Endodermal cell (in vitro differentiated cells): ENCODE measurements around the gene TSPAN33. TPM values are rescaled to one million over a fixed set of nuclear protein-coding genes. Genes with fewer than 3 reads are reported as not detected.

Source experiments
- DNase-seq: peaks from one replicate; pipeline ENCODE4 v3.0.0-alpha.2; 2017
- H3K27ac ChIP-seq: 2 replicates; pipeline ENCODE4 v1.5.1; 2013; ENCODE audit warnings: mild to moderate bottlenecking, low read depth, low read length, moderate library complexity
- H3K27me3 ChIP-seq: 2 replicates; pipeline ENCODE4 v1.6.1; 2013; ENCODE audit warnings: mild to moderate bottlenecking, low read length, moderate library complexity; ENCODE audit not compliant: insufficient read depth, control insufficient read depth, poor library complexity, severe bottlenecking
- H3K36me3 ChIP-seq: 2 replicates; pipeline ENCODE4 v1.7.0; 2013; ENCODE audit warnings: mild to moderate bottlenecking, low read length, moderate library complexity; ENCODE audit not compliant: control insufficient read depth, insufficient read depth
- H3K4me1 ChIP-seq: one replicate; pipeline ENCODE4 v1.7.0; 2013; ENCODE audit warnings: low read length; ENCODE audit not compliant: control insufficient read depth, insufficient read depth
- H3K4me3 ChIP-seq: 2 replicates; pipeline ENCODE4 v1.5.1; 2013; ENCODE audit warnings: mild to moderate bottlenecking, low read length, moderate library complexity
- H3K9ac ChIP-seq: 2 replicates; pipeline ENCODE4 v1.6.1; 2013; ENCODE audit warnings: mild to moderate bottlenecking, low read length, moderate library complexity; ENCODE audit not compliant: poor library complexity, severe bottlenecking; ENCODE audit errors: extremely low read depth
- H3K9me3 ChIP-seq: 2 replicates; pipeline ENCODE4 v1.6.1; 2013; ENCODE audit warnings: mild to moderate bottlenecking, low read length, moderate library complexity; ENCODE audit not compliant: control insufficient read depth
- H3K27ac Mint-ChIP-seq: 2 replicates; pipeline ENCODE4 v1.8.0; 2020; ENCODE audit warnings: mixed read lengths
- H3K27me3 Mint-ChIP-seq: 2 replicates; pipeline ENCODE4 v1.8.0; 2021; ENCODE audit warnings: mild to moderate bottlenecking, mixed read lengths; ENCODE audit not compliant: insufficient read depth
- H3K36me3 Mint-ChIP-seq: 2 replicates; pipeline ENCODE4 v1.8.0; 2020; ENCODE audit warnings: low read depth, mixed read lengths
- H3K4me1 Mint-ChIP-seq: 2 replicates; pipeline ENCODE4 v1.8.0; 2020; ENCODE audit warnings: mixed read lengths
- H3K4me3 Mint-ChIP-seq: 2 replicates; pipeline ENCODE4 v1.8.0; 2020; ENCODE audit warnings: mild to moderate bottlenecking, moderate library complexity, mixed read lengths
- H3K9me3 Mint-ChIP-seq: 2 replicates; pipeline ENCODE4 v1.8.0; 2020; ENCODE audit warnings: mild to moderate bottlenecking, mixed read lengths
- CTCF ChIP-seq: fragments of 200-600 bp; sonication (generic); conservative IDR thresholded peaks from 2 replicates; pipeline ENCODE4 v1.5.0; 2021; ENCODE audit warnings: antibody characterized with exemption, mild to moderate bottlenecking
- WGBS, 2 experiments: methylation state at CpG; one replicate each; pipeline versions ENCODE4 v1.1.5 to v1.1.7; 2013; ENCODE audit warnings: missing lambda C conversion rate in 2 of 2, mixed read lengths in 1 of 2; ENCODE audit not compliant: insufficient coverage in 1 of 2, insufficient read length in 1 of 2; 5-methylcytosine and 5-hydroxymethylcytosine counted together
- total RNA-seq, 2 donors: library from RNA; stranded (reverse); fragmentation: NEBNext Ultra II Directional in 1 of 2; extraction: Animal tissue kit (Norgen Biotek cat#: 25700) in 1 of 2; gene quantifications; 2 replicates in 1 of 2; 3 replicates in 1 of 2; pipeline ENCODE4 v1.2.1, GENCODE V29; 2021

The TSPAN33 gene
- total RNA-seq, 2 donors from 2014 or later = 33.2 to 35.6 TPM

GRCh38 chr7:129108581-129108980, 35.9 kb upstream of the TSPAN33 start:
- Histone ChIP-seq H3K4me1 (peaks cover 2% of the 10 kb centered on the region), H3K9ac (no peak overlapping the region), H3K9me3 (no peaks in the 10 kb centered on the region), H3K27me3 (no peaks in the 10 kb centered on the region), H3K36me3 (no peaks in the 10 kb centered on the region), H3K4me3 (no peak overlapping the region), H3K27ac (no peak overlapping the region)
- 87 to 97% methylated on average over 2 to 4 of the region's 4 CpGs for whole genome bisulfite sequencing, 2 experiments
- TF ChIP-seq CTCF = no peak
- Mint-ChIP-seq H3K36me3 (no peaks in the 10 kb centered on the region), H3K9me3 (no peaks in the 10 kb centered on the region), H3K27ac (no peak overlapping the region), H3K27me3 (no peaks in the 10 kb centered on the region), H3K4me3 (no peak overlapping the region), H3K4me1 (peaks cover 12% of the 10 kb centered on the region)
- no peak for DNase-seq

GRCh38 chr7:129110258-129110981, 34.1 kb upstream of the TSPAN33 start:
- H3K9ac ChIP-seq = no peak overlapping the region
- peak overlapping the region; percentile 41 for H3K27ac ChIP-seq
- no peaks in the 10 kb centered on the region for H3K9me3 ChIP-seq
- peaks cover 2% of the 10 kb centered on the region for H3K27me3 Mint-ChIP-seq
- WGBS, 2 experiments = 90 to 100% methylated on average over 1 of the region's 1 CpG
- peaks cover 2% of the 10 kb centered on the region for H3K4me1 ChIP-seq
- DNase-seq = peak; percentile 89
- H3K36me3 ChIP-seq = no peaks in the 10 kb centered on the region
- TF ChIP-seq CTCF = no peak
- H3K27me3 ChIP-seq = no peaks in the 10 kb centered on the region
- no peaks in the 10 kb centered on the region for H3K36me3 Mint-ChIP-seq
- H3K9me3 Mint-ChIP-seq = peaks cover 5% of the 10 kb centered on the region
- peak overlapping the region; percentile 93 for H3K27ac Mint-ChIP-seq
- H3K4me1 Mint-ChIP-seq = peaks cover 12% of the 10 kb centered on the region
- H3K4me3 Mint-ChIP-seq = no peak overlapping the region
- no peak overlapping the region for H3K4me3 ChIP-seq

GRCh38 chr7:129110982-129111376, 33.5 kb upstream of the TSPAN33 start:
- TF ChIP-seq CTCF = no peak
- no peak overlapping the region for H3K4me3 ChIP-seq

More at GRCh38 chr7:129110982-129111376, 33.5 kb upstream of the TSPAN33 start:
- Mint-ChIP-seq H3K27ac (peak overlapping the region; percentile 93), H3K9me3 (peaks cover 6% of the 10 kb centered on the region), H3K4me1 (peaks cover 12% of the 10 kb centered on the region), H3K36me3 (no peaks in the 10 kb centered on the region), H3K4me3 (no peak overlapping the region), H3K27me3 (peaks cover 2% of the 10 kb centered on the region)
- Histone ChIP-seq H3K9ac (no peak overlapping the region), H3K27ac (no peak overlapping the region), H3K36me3 (no peaks in the 10 kb centered on the region), H3K4me1 (peaks cover 2% of the 10 kb centered on the region), H3K27me3 (no peaks in the 10 kb centered on the region), H3K9me3 (no peaks in the 10 kb centered on the region)
- DNase-seq = no peak
